HL-60 (cell line): ENCODE measurements around the gene ELF2.
"Not testable (repeated sequence)": the region's sequence is repeated elsewhere in the genome, so short reads cannot be mapped to it uniquely, and the experiment has no call there.

Experiments used
- DNase-seq, 2 experiments: peaks; one replicate each; pipeline ENCODE4 v3.0.0-alpha.2; 2010 to 2020; ENCODE audit warnings: low read depth in 1 of 2, low spot score in 1 of 2
- H3K27ac ChIP-seq: fragments of 250-450 bp; sonication (Bioruptor Pico); replicated peaks from 2 replicates; pipeline ENCODE4 v1.5.1; 2020; ENCODE audit warnings: mild to moderate bottlenecking, moderate library complexity
- H3K27me3 ChIP-seq: fragments of 250-450 bp; sonication (Bioruptor Pico); 2 replicates; pipeline ENCODE4 v1.5.1; 2021; ENCODE audit warnings: mild to moderate bottlenecking, moderate library complexity; ENCODE audit not compliant: insufficient read depth, poor library complexity, severe bottlenecking
- H3K4me3 ChIP-seq: replicated peaks from 2 replicates; pipeline ENCODE4 v1.5.1; 2011; ENCODE audit warnings: mild to moderate bottlenecking, control low read depth, low read length; ENCODE audit not compliant: insufficient read depth
- GABPA ChIP-seq: IDR thresholded peaks from 2 replicates; pipeline ENCODE4 v1.6.1; 2012; ENCODE audit warnings: low read depth
- POLR2AphosphoS5 ChIP-seq: IDR thresholded peaks from 2 replicates; pipeline ENCODE4 v1.6.1; 2012; ENCODE audit warnings: low read depth
- SPI1 ChIP-seq: IDR thresholded peaks from 2 replicates; pipeline ENCODE4 v1.6.1; 2012; ENCODE audit warnings: low read depth, mild to moderate bottlenecking, borderline replicate concordance
- TF ChIP-seq, protein P1 (sequence below): IDR thresholded peaks from one replicate; pipeline ENCODE4 v1.5.1; 2011; ENCODE audit warnings: low read length, control low read depth, inconsistent platforms; ENCODE audit not compliant: insufficient read depth
- TF ChIP-seq, protein P2 (sequence below): IDR thresholded peaks from 2 replicates; pipeline ENCODE4 v1.6.1; 2012; ENCODE audit warnings: low read depth; ENCODE audit not compliant: insufficient replicate concordance

The ELF2 gene

DNA sequence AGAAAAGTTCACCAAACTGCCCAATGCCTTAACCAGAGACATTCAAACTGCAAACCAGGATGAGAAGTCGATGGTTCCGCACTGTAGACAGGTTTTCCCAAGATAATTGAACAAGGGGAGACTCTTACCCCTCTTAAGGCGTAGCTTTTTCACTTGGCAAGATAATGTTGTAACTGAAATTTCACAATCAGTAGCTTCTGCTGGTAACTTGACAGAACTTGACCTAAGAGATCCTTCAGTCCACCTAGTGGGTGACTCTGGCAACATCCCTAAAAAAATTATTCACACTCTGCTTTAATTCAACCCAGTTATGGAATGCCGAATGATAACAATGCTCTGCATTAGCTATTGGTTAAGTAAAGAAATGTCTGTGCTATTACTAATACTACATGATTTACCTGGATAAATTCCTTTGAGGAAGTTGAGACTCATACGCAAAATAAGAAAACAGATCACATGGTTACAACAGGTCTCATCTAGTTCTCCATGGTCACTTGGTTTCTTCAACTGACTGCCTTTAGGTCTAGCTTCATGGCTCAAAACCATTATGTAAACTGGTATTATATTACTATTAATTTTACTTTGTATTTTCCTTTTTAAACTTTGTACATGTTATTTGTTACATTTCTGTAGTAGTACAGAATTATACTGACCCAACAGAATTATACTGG lies 9.1 kb downstream of the ELF2 start:
- DNase-seq = peak; percentile 65 to 93
- Histone ChIP-seq H3K27ac (peak overlapping the region; percentile 50), H3K27me3 (no peaks in the 10 kb centered on the region), H3K4me3 (no peak overlapping the region)
- TF ChIP-seq, protein P1, sequence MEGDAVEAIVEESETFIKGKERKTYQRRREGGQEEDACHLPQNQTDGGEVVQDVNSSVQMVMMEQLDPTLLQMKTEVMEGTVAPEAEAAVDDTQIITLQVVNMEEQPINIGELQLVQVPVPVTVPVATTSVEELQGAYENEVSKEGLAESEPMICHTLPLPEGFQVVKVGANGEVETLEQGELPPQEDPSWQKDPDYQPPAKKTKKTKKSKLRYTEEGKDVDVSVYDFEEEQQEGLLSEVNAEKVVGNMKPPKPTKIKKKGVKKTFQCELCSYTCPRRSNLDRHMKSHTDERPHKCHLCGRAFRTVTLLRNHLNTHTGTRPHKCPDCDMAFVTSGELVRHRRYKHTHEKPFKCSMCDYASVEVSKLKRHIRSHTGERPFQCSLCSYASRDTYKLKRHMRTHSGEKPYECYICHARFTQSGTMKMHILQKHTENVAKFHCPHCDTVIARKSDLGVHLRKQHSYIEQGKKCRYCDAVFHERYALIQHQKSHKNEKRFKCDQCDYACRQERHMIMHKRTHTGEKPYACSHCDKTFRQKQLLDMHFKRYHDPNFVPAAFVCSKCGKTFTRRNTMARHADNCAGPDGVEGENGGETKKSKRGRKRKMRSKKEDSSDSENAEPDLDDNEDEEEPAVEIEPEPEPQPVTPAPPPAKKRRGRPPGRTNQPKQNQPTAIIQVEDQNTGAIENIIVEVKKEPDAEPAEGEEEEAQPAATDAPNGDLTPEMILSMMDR = peak; percentile 55
- TF ChIP-seq GABPA = no peak

DNA sequence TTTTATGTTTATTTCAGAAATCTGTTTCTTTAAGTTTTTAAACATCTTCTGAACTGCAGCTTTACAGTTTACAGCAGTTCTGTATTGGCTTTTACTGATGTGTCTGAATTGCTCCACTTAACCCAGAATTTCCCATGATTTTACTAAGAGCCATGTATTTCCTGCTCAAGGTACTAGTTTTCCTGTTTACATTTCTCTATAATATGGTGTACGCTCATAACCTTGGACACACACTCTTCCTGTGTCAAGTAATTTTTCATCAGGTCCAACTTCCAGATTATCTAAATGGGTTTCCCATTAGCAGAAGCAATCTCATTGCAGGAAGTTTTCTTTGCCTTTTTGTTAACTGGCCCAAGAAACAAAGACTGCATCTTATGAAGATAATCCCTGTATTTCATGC lies 12.3 kb downstream of the ELF2 start:
- TF ChIP-seq, protein P1 = no peak
- no peak for TF ChIP-seq POLR2AphosphoS5
- TF ChIP-seq GABPA = no peak
- no peak for TF ChIP-seq SPI1
- Histone ChIP-seq H3K27me3 (no peaks in the 10 kb centered on the region), H3K4me3 (no peak overlapping the region), H3K27ac (no peak overlapping the region)
- DNase-seq = no peak

DNA sequence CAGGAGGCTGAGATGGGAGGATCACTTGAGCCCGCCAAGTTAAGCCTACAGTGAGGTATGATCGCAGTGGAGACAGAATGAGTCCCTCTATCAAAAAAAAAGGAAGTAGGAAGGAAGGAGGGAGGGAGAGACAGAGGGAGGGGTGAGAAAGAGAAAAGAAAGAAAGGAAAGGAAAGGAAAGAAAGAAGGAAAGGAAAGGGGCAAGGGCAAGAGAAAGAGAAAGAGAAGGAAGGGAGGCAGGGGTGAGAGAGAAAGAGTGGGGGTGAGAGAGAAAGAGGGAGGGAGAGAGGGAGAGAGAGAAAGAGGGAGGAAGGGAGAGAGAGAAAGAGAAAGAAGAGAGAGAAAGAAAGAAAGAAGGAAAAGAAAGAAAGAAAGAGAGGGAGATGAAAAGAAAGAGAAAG lies 13.2 kb downstream of the ELF2 start:
- DNase-seq = no peak
- TF ChIP-seq, protein P2, sequence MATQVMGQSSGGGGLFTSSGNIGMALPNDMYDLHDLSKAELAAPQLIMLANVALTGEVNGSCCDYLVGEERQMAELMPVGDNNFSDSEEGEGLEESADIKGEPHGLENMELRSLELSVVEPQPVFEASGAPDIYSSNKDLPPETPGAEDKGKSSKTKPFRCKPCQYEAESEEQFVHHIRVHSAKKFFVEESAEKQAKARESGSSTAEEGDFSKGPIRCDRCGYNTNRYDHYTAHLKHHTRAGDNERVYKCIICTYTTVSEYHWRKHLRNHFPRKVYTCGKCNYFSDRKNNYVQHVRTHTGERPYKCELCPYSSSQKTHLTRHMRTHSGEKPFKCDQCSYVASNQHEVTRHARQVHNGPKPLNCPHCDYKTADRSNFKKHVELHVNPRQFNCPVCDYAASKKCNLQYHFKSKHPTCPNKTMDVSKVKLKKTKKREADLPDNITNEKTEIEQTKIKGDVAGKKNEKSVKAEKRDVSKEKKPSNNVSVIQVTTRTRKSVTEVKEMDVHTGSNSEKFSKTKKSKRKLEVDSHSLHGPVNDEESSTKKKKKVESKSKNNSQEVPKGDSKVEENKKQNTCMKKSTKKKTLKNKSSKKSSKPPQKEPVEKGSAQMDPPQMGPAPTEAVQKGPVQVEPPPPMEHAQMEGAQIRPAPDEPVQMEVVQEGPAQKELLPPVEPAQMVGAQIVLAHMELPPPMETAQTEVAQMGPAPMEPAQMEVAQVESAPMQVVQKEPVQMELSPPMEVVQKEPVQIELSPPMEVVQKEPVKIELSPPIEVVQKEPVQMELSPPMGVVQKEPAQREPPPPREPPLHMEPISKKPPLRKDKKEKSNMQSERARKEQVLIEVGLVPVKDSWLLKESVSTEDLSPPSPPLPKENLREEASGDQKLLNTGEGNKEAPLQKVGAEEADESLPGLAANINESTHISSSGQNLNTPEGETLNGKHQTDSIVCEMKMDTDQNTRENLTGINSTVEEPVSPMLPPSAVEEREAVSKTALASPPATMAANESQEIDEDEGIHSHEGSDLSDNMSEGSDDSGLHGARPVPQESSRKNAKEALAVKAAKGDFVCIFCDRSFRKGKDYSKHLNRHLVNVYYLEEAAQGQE = no peak
- TF ChIP-seq GABPA (no peak), SPI1 (0 out of 2 replicates have a peak, but pooled peaks have one; percentile 14)
- Histone ChIP-seq H3K27ac (no peak overlapping the region), H3K4me3 (no peak overlapping the region), H3K27me3 (no peaks in the 10 kb centered on the region)

DNA sequence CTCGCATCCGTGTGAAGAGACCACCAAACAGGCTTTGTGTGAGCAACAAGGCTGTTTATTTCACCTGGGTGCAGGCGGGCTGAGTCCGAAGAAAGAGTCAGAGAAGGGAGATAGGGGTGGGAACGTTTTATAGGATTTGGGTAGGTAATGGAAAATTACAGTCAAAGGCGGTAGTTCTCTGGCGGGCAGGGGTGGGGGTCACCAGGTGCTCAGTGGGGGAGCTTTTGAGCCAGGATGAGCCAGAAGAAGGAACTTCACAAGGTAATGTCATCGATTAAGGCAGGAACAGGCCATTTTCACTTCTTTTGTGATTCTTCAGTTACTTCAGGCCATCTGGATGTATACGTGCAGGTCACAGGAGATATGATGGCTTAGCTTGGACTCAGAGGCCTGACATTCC lies 19.0 kb downstream of the ELF2 start:
- not testable (repeated sequence) for H3K27me3 ChIP-seq, H3K27ac ChIP-seq, H3K4me3 ChIP-seq, DNase-seq

DNA sequence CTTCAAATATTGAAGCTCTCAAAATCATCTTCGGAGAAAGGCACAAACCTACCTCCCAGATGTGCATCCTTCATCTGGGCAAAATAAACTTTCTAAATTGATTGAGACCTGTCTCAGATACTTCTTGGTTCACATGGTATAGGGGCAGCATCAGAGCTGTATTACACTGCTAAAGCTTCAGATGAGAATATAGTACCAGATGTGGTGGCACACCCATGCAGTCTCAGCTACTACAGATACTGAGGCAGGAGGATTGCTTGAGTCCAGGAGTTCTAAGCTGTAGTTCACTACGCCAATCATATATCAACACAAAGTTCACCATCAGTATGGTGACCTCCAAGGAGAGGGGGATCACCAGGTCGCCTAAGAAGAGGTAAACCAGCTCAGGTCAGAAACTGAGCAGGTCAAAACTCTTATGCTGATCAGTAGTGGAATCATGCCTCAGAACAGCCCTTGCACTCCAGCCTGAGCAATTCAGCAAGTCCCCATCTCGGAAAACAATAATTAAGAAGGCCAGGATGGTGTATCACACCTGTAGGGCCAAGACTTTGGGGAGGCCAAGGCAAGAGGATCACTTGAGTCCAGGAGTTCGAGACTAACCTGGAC lies 22.0 kb downstream of the ELF2 start:
- H3K27ac ChIP-seq = no peak overlapping the region
- H3K4me3 ChIP-seq = no peak overlapping the region
- DNase-seq = no peak
- no peaks in the 10 kb centered on the region for H3K27me3 ChIP-seq
- TF ChIP-seq SPI1 (no peak), POLR2AphosphoS5 (no peak), GABPA (no peak)
- TF ChIP-seq, protein P1 = no peak
- TF ChIP-seq, protein P2 = no peak
